AG10803 (cell line): Measurements from ENCODE around the gene EFHC1.

ENCODE experiments used
- DNase-seq: peaks from one replicate; pipeline ENCODE4 v3.0.0; 2010; ENCODE audit warnings: low read depth
- H3K4me3 ChIP-seq: 2 replicates; pipeline ENCODE4 v1.5.1; 2011; ENCODE audit warnings: mild to moderate bottlenecking, low read length, control low read depth
- TF ChIP-seq, protein P1 (sequence below): conservative IDR thresholded peaks from 2 replicates; pipeline ENCODE4 v1.5.1; 2011; ENCODE audit warnings: mild to moderate bottlenecking, low read length, control low read depth, inconsistent platforms

Gene EFHC1

DNA sequence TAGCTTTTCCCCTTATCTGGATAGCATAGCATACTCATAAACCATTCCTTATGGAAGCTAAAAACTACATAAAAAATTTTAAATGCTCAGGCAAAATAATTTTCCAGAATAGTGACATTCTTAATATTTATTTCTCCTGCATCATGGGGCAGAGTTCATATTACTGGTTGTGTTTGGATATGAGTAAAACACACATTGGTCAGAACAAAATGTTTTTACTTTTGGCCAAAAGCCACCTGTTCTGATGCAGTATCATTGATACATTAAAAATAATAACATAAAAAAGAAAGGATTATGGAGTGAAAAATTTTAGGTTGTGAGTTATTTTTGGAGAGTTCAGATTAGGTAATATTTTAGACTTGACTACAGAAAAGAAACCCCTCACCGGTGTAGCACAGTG is 123.1 kb downstream of the EFHC1 start:
- DNase-seq = no peak
- H3K4me3 ChIP-seq = no peak overlapping the region
- TF ChIP-seq, protein P1, sequence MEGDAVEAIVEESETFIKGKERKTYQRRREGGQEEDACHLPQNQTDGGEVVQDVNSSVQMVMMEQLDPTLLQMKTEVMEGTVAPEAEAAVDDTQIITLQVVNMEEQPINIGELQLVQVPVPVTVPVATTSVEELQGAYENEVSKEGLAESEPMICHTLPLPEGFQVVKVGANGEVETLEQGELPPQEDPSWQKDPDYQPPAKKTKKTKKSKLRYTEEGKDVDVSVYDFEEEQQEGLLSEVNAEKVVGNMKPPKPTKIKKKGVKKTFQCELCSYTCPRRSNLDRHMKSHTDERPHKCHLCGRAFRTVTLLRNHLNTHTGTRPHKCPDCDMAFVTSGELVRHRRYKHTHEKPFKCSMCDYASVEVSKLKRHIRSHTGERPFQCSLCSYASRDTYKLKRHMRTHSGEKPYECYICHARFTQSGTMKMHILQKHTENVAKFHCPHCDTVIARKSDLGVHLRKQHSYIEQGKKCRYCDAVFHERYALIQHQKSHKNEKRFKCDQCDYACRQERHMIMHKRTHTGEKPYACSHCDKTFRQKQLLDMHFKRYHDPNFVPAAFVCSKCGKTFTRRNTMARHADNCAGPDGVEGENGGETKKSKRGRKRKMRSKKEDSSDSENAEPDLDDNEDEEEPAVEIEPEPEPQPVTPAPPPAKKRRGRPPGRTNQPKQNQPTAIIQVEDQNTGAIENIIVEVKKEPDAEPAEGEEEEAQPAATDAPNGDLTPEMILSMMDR = no peak

GRCh38 chr6:52543729-52544601 is 123.8 kb downstream of the EFHC1 start:
- TF ChIP-seq, protein P1 = no peak
- no peak overlapping the region for H3K4me3 ChIP-seq
- peak; percentile 71 for DNase-seq

DNA sequence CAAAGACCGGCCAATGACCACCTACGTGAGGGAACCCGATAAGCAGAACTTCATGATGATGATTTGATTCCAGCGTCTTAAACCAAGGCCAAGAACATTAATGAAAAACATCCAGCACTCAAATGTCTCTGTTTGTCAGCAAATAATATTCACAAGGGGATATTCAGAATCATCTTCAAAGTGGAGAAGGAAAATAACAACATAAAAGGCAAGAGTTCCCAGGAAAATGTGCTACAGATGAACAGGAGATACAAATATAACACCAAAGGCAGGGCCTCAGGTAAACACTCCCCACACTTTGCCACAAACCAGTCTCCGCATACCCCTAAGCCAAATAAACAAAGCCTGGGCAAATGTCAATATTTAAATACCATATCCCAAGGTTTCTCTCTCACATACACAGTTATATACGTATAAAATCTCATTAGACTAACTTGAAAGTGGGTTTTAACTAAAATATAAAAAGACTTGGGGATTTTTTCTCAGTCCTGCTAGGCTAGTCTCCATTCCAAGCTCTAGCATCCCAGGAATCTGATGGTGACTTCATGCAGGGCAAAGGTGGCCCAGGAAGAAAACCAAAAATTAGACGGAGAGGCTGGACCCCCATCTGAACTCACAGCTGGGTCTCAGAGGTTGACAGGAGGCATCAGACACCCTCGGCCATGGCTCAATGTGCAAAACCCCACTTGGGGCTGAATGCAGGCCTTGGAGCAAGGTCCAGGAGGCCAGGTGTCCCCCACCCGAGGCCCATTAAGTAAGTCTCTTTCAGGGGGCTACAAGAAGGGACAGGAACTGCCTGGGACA is 124.7 kb downstream of the EFHC1 start:
- no peak overlapping the region for H3K4me3 ChIP-seq
- DNase-seq = no peak
- TF ChIP-seq, protein P1 = no peak

DNA sequence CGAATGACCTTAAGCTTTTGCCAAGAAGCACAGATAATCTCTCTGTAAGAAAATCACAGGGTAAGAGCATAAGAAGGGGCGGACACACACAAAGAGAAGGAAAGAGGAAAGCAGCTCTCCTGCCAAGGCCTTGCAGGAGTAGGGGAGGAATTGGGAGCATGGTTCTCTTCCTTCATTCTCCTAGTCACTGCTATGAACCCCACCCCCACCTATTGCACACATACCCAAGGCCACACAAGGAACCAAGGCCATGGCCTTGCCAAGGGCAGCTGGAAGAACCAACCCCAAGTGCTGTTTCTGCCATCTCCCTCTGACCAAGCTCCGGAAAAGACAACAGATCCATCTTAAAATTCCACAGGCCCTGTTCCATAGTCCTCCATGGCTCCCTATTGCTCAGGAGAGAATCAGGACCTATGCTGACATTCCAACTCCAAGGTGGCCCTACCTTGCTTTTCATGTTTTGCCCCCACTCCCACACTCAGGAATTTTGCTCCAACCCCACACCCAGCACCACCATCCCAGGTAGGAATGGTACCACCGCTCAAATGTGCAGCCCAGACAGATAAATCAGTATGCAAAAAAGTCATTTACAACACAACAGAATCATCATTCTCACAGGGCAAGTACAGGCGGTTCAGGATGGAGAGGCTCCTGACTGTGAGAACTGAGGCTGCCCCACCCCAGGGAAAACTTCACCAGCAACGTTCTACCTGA is 125.4 kb downstream of the EFHC1 start:
- DNase-seq = no peak
- TF ChIP-seq, protein P1 = no peak
- H3K4me3 ChIP-seq = no peak overlapping the region

GRCh38 chr6:52546192-52546591 is 126.0 kb downstream of the EFHC1 start:
- TF ChIP-seq, protein P1 = no peak
- no peak for DNase-seq
- no peak overlapping the region for H3K4me3 ChIP-seq

GRCh38 chr6:52546678-52547077 is 126.5 kb downstream of the EFHC1 start:
- no peak overlapping the region for H3K4me3 ChIP-seq
- TF ChIP-seq, protein P1 = no peak
- no peak for DNase-seq
